Skin of body (tissue), 2 donors: ENCODE results near the gene GBA2. TPM values are rescaled to one million over a fixed set of nuclear protein-coding genes. Genes with fewer than 3 reads are reported as not detected.
A peak's percentile ranks its signal among the peaks of the same experiment; 100 is the strongest.

Experiments
- DNase-seq: peaks from one replicate; lab custom pipeline; 2025; lab: John Stamatoyannopoulos, UW
- total RNA-seq: library from RNA; depleted of rRNA; stranded (reverse); fragments of >200 nt; gene quantifications from one replicate; pipeline ENCODE4 v1.2.3, GENCODE V29; 2014

The GBA2 gene
- total RNA-seq, 1 donor from 2014 or later = 32.1 TPM

DNA sequence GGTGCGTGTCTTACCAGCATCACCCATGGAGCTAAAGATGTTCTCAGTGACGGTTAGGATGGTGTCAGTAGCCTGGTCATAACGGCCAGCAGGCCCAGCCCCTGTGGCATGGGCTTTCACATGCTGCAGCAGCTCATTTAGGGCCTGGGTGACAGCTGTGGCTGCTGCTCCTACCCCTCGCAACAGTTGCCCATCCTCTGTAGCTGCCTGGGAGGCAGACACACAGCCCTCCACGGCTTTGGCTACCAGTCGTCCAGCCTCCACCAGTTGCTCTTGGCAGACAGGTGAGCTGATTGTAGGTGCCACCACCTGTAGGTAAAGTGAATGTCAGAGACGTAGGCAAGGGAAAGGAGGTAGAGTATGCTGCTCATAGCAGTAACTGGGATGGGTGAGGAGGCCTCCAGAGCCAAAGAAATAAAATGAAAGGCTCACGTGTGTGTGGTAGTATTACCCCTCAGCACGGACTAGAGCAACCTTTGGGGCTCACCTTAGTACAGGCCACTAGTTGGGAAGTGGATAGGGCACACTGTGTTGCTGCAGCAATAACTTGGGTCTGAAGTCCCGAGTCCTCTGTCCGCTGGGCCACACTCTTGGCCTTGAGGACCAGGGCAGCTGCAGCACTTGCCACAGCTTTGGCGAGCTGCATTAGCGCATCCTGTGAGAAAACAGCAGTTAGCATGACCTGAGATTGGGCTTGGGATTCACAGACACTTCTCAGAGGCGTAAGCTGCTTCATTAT lies 31.7 kb downstream of the GBA2 start:
- DNase-seq = no peak

- no peak for DNase-seq
Measured at GRCh38 chr9:35716230-35716629, 32.8 kb downstream of the GBA2 start.

DNA sequence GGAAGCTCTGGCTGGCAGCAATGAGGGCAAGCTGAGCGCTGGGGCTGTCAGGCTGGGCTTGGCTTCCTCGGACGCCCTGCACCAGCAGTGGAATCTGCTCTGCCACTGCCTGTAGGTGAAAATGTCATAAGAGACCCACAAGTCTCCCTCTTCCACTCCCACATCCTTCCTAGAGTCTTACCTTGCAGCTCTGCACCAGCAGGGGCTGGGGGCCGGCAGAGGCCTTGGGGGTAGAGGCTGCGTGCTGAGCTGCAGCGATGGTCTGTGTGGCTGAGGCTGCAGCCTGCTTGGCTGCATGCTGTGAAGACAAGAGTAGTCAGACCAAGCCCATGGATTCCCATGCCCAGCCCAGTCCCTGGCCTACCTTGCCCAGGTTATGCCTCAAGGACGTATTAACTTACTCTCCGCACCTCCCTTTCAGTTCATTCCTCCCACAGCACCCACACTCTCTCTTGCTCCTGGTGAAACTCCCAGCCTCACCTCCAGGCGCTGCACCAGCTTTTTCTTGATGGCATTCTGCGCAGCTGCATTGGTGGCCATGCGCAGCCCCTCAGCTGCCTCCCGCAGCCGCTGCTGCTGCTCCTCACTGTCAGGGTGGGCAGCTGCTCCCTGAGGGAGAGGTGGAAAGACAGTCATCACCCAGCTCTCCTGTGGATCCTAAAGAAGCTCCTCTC lies 34.3 kb downstream of the GBA2 start:
- DNase-seq = no peak

DNA sequence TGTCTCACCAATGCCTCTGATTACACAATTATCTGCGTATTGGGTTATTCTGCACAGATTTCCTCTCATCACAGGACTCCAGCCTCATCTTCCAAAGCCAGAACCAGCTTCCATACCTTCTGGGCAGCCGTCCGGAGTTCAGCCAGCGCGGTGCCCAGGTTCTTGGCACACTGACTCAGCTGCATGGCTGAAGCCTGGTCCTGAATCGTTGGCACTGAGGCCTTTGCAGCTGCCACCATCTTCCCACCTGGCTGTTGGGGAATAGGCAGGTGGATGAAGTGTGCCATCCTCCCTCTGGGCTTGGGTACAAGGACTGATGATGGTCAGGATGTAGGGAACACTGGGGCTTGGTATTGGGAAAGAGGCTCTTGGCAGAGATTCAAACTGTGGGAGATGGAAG lies 34.9 kb downstream of the GBA2 start:
- DNase-seq = no peak

DNA sequence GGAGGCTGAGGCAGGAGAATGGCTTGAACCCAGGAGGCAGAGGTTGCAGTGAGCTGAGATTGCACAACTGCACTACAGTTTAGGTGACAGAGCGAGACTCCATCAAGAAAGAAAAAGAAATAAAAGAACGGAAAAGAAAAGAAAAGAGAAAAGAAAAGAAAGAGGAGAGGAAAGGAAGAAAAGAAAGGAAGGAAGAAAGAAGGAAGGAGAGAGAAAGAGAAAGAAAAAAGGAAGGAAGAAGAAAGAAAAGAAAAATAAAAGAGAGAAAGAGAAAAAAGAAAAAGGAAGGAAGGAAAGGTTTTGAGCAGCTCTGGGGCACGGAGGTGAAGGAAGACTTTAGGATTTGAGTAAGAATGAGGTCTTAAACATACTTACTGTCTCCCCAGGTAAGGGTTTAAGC lies 35.5 kb downstream of the GBA2 start:
- DNase-seq = no peak

GRCh38 chr9:35712762-35713400 lies 36.1 kb downstream of the GBA2 start:
- DNase-seq = no peak

DNA sequence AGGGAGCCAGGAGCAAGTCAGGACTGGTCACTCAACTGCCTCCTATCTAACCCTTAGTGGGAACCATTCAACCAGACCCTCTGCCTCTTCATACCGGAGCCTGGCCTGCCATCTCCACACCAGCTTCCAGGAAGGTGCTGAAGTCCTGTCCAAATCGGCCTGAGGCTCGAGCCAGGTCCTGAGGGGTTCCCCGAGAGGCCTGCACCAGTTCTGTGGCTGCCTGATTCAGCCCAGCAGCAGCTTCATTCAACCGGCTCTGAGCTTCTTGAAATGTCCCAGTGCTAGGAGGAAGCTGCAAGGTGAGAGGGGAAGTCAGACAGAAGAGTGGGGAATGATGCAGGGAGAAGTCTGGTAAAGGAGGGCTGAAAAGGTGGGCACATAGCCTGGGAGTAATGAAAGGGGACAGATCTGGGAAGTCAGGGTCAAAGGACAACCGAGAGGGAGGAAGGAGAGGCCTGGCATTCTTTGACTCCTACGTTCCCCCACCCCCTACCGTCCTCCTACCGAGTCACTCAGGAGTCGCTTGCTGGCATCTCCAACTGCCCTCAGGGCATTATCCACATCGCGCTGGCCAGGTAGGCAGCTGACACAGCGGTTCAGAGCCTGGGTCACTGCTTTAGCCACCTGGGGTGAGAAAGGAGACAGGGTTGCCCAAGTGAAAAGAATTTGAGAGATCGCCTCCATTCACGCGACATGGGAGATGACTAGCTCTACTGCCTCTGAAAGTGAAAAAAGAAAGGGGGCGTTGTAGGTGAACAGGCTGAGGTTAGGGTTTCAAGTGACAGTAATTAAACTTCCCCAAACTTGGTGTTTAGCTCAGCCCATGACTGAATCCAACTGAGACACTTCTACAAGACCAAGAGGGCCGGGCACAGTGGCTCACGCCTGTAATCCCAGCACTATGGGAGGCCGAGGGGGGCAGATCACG lies 37.3 kb downstream of the GBA2 start:
- no peak for DNase-seq

DNA sequence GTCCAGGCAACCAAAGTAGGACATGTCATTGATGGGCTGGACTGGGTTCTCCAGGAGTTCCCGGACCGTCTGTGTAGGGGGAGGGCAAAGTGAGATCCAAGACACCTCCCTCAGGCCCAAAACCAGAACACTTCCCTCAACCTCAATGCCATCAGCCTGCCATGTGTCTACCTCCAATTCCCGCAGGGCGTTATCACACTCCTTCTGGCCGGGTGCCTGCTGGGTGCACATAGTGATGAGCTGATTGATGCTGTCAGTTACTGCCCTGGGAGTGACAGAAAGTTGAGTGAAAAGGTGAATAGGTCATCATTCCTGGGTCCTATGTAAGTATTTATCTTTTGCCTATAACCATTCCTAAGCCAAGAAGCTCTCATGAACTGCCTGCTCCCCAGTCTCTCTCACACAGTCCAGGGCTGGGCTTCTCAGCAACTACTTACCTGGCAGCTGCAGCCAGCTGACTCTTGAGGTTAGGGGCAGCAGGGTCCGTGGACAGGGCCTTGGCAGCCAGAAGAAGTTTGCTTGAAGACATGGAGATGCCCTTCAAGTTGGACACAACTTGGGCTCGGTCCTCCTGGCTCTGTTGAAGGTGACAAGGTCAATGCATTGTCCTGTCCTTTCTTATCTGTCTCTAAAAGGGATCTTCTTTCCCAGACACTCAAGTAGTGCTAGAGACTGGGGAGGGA lies 38.1 kb downstream of the GBA2 start:
- DNase-seq = no peak

- no peak for DNase-seq
Measured at GRCh38 chr9:35708146-35708545, 40.9 kb downstream of the GBA2 start.

DNA sequence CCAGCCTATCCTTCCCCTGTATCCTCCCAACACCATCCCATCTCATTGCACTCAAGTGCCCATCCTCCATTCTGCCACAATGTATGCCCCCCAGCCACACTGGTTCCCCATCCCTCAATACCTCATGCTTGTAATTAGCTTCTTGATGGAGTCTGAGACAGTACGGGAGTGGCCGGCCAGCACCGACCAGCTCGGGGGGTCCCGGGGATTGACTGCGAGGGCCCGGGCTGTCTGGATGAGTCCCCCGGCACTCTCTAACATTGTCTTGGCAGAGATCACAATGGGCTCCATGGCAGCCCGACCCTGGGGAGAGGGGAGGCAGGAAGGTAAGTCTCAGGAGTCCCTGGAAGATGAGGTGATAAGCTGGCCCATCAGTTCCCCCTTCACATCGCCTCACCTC lies 42.1 kb downstream of the GBA2 start:
- no peak for DNase-seq

GRCh38 chr9:35705836-35706430 lies 43.1 kb downstream of the GBA2 start:
- no peak for DNase-seq

- DNase-seq = no peak
Measured at GRCh38 chr9:35705372-35705771, 43.7 kb downstream of the GBA2 start.

DNA sequence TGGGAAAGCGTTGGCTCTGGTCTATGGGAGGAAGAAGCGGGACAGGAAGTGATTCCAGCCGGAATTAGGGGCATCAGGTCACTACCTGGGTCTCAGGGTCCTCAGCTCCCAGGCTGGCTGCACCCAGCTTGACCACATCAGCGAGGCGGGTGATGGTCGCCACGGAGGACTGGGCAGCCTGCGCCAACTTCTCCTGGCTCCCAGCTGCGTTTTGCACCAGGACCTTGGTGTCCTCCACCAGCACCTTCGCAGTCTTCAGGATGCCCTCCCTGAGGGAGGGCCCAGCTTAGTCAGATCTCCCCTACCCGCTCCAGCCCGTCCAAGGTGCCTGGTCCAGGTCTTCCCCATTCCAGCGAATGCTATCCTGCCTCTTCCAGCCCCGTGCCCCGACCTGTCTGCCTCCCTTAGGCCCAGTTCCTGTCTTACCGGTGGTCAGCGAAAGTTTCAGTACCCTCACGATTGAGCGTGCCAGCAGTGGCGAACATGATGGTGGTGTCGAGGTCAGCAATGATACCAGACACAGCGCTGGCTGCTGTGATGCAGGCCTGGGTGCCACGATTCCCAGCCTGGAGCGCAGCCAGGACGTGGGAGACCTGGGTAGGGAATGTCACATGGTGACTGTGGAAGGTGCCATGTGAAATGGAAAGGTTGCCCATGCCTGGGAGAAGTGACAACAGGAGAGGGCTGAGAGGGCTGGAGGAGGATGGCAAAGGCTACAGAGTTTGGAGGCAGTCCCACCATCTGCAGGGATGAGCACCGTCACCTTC lies 44.9 kb downstream of the GBA2 start:
- no peak for DNase-seq

- no peak for DNase-seq
Measured at GRCh38 chr9:35702696-35703095, 46.3 kb downstream of the GBA2 start.

GRCh38 chr9:35700942-35701341 lies 48.1 kb downstream of the GBA2 start:
- DNase-seq = no peak

DNA sequence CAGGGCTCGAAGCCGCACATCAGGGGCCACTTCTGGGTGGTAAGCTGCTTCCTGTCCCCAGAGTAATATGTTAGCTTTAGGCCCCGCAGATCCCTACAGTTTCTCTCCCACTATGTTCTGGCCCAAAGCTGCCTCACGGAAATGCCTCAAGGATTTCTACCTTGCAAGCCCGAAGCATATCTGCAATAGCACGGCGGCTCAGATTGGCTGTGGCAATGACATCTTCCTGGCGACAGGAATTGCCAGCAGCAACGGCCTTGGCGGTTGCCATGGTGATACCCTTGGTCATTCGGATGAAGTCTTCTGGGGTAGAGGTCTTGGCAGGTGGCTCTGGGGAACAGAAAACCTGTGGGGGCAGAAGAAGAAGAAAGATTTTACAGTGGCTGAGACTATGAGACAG lies 49.0 kb downstream of the GBA2 start:
- DNase-seq = no peak

DNA sequence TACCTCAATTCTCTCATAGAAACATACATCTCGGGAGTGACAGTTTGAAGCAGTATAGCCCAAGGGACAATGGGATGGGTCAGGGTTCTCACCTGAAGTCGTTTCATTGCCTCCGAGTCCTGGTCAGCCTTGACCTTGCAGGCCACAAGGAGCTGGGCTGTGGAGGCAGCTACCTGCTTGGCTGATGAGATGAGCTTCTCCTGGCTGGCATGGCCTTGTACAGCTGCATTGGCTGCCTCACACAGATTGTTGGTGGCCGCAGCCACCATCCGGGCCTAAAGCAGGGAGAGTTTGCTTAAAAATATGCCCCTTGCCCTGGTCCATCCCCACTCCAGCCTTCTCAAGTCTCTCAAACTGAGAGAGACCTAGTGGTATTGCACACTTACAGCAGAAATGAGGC lies 50.8 kb downstream of the GBA2 start:
- DNase-seq = no peak

DNA sequence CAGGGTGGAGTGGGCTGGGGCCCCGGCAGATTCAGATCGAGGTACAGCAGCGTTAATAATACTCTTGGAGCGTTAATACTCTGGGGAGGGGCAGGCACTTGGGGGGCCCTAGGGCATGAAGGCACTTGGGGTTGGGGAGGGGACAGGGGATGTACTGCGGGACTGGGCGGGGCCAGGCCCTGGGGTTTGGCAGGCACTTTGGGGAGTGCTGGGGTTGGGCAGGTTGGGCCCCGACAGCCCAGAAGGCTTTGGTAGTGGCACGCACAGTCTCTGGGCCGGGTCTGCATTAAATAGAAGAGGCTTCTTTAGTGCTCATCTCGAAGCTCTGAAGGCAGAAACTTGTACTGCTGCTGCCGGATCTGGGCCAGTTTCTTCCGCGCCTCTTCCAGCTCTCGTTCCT lies 51.5 kb downstream of the GBA2 start:
- DNase-seq = no peak

- DNase-seq = peak; percentile 5
Measured at GRCh38 chr9:35696520-35697215, 52.4 kb downstream of the GBA2 start.
